ENCODE measurements around the gene ADSS1.

DNA sequence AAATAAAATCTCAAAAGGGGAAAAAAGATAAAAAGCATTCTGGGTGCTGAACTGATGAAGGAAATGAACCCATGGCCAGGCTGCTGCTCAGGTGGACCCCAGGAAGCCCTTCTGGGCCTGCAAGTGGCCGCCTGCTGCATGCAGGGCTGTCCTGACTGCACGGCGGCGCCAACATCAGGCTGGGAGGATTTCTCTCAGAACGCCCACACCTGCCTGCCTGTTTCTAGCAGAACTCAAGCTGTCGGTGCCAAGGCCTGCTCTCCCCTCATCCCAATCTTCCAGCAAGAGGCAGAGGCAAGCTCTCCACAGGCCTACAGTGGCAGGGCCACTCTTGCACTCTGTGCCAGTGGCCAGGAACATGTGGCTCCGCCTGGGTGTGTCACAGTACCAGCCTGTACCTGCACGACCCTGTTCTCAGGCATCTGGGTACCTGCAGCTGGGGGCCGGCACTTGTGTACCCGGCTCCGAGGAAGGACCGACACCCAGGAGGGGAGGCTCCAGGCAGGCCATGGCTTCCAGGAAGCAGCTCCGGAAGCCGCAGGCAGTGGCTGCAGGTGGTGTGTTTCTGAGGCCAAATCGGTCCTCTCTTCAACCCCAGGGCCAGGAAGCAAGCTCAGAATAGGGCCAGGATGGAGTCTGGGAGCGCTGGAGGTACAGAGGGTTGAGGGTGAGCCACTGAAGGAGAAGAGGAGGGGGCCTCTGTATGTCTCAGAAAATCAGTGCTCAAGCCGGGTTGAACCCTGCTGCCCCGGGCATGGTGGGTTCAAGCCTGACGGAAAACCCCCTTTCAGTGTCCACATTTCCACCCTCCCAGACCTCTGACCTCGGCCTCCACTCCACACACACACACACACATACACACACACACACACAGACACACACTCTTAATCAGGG, 37.2 kb upstream of the ADSS1 start:
- TF ChIP-seq POLR2A (IDR thresholded peaks at IDR 0.05; ENCODE audit: borderline replicate concordance, extremely low read depth, insufficient read depth, insufficient read length): no peak
- no peak for TF ChIP-seq EZH2phosphoT487 (IDR thresholded peaks at IDR 0.05; ENCODE audit: borderline replicate concordance)
- TF ChIP-seq JUND (IDR thresholded peaks at IDR 0.05): no peak
- TF ChIP-seq, protein P1, sequence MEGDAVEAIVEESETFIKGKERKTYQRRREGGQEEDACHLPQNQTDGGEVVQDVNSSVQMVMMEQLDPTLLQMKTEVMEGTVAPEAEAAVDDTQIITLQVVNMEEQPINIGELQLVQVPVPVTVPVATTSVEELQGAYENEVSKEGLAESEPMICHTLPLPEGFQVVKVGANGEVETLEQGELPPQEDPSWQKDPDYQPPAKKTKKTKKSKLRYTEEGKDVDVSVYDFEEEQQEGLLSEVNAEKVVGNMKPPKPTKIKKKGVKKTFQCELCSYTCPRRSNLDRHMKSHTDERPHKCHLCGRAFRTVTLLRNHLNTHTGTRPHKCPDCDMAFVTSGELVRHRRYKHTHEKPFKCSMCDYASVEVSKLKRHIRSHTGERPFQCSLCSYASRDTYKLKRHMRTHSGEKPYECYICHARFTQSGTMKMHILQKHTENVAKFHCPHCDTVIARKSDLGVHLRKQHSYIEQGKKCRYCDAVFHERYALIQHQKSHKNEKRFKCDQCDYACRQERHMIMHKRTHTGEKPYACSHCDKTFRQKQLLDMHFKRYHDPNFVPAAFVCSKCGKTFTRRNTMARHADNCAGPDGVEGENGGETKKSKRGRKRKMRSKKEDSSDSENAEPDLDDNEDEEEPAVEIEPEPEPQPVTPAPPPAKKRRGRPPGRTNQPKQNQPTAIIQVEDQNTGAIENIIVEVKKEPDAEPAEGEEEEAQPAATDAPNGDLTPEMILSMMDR (IDR thresholded peaks at IDR 0.05 in 2 of 3, conservative IDR thresholded peaks at IDR 0.05 in 1 of 3; ENCODE audit: borderline replicate concordance in 1 of 3, insufficient read depth in 1 of 3, low read depth in 2 of 3, low read length in 2 of 3): no peak
- TF ChIP-seq EZH2 (IDR thresholded peaks at IDR 0.05): no peak
- TF ChIP-seq SP1 (IDR thresholded peaks at IDR 0.05; ENCODE audit: low read depth): no peak
- no peak for TF ChIP-seq POLR2AphosphoS5 (IDR thresholded peaks at IDR 0.05; ENCODE audit: low read depth, low read length)
- no peak for TF ChIP-seq SIN3A (IDR thresholded peaks at IDR 0.05; ENCODE audit: low read depth)
- TF ChIP-seq, protein P2, sequence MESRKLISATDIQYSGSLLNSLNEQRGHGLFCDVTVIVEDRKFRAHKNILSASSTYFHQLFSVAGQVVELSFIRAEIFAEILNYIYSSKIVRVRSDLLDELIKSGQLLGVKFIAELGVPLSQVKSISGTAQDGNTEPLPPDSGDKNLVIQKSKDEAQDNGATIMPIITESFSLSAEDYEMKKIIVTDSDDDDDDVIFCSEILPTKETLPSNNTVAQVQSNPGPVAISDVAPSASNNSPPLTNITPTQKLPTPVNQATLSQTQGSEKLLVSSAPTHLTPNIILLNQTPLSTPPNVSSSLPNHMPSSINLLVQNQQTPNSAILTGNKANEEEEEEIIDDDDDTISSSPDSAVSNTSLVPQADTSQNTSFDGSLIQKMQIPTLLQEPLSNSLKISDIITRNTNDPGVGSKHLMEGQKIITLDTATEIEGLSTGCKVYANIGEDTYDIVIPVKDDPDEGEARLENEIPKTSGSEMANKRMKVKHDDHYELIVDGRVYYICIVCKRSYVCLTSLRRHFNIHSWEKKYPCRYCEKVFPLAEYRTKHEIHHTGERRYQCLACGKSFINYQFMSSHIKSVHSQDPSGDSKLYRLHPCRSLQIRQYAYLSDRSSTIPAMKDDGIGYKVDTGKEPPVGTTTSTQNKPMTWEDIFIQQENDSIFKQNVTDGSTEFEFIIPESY (IDR thresholded peaks at IDR 0.05; ENCODE audit: extremely low read depth, insufficient replicate concordance, low read length): no peak
- TF ChIP-seq, protein P3, sequence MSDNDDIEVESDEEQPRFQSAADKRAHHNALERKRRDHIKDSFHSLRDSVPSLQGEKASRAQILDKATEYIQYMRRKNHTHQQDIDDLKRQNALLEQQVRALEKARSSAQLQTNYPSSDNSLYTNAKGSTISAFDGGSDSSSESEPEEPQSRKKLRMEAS (IDR thresholded peaks at IDR 0.05): no peak
